ENCODE data around the gene HSP90AB1.

GRCh38 chr6:44260011-44260410 is 13.1 kb downstream of the HSP90AB1 start:
- no peak for TF ChIP-seq ZFX (IDR thresholded peaks at IDR 0.05)
- TF ChIP-seq CTCF (conservative IDR thresholded peaks at IDR 0.05): no peak
